ENCODE results near the gene FILIP1L. TPM values are rescaled to one million over a fixed set of nuclear protein-coding genes. Genes with fewer than 3 reads are reported as not detected.

The FILIP1L gene
- total RNA-seq, 1 donor from 2014 or later, result 0.15 TPM

- H3K27me3 Mint-ChIP-seq (ENCODE audit: insufficient read depth, low read depth), result no peaks in the 10 kb centered on the region
- H2AFZ ChIP-seq (replicated peaks), result no peak overlapping the region
- no peaks in the 10 kb centered on the region for H4K20me1 ChIP-seq (ENCODE audit: low read depth)
- no peak for TF ChIP-seq EZH2phosphoT487 (IDR thresholded peaks at IDR 0.05)
- TF ChIP-seq EZH2 (IDR thresholded peaks at IDR 0.05), result no peak
- TF ChIP-seq CTCF (IDR thresholded peaks at IDR 0.05), result no peak
- no peaks in the 10 kb centered on the region for H3K9me3 ChIP-seq (ENCODE audit: low read depth)
- no peaks in the 10 kb centered on the region for H3K79me2 ChIP-seq (ENCODE audit: low read depth)
- no peak overlapping the region for H3K4me3 ChIP-seq
- no peaks in the 10 kb centered on the region for H3K27me3 ChIP-seq
- no peak overlapping the region for H3K27ac ChIP-seq
- no peaks in the 10 kb centered on the region for H3K9me3 Mint-ChIP-seq
- H3K36me3 Mint-ChIP-seq, result no peaks in the 10 kb centered on the region
- DNase-seq (ENCODE audit: low spot score), result no peak
- peaks cover 20% of the 10 kb centered on the region for H3K4me1 Mint-ChIP-seq
- peaks cover 11% of the 10 kb centered on the region for H3K4me1 ChIP-seq
- no peaks in the 10 kb centered on the region for H3K36me3 ChIP-seq
- no peak overlapping the region for H3K4me3 Mint-ChIP-seq
- peaks cover 5% of the 10 kb centered on the region for H3F3A ChIP-seq (ENCODE audit: low read depth)
- H3K4me2 ChIP-seq, result no peak overlapping the region
- H3K9ac ChIP-seq, result no peak overlapping the region
- H3K27ac Mint-ChIP-seq, result no peak overlapping the region
Observed at GRCh38 chr3:100069472-100069871, 44.8 kb downstream of the FILIP1L start.

GRCh38 chr3:100068826-100069225 is 45.5 kb downstream of the FILIP1L start:
- no peak for TF ChIP-seq EZH2phosphoT487 (IDR thresholded peaks at IDR 0.05)
- peak; percentile 82 for TF ChIP-seq CTCF (IDR thresholded peaks at IDR 0.05)
- peak; percentile 80 for DNase-seq (ENCODE audit: low spot score)
- H3K9me3 Mint-ChIP-seq, result no peaks in the 10 kb centered on the region

GRCh38 chr3:100067589-100067988 is 46.7 kb downstream of the FILIP1L start:
- H3K36me3 ChIP-seq, result no peaks in the 10 kb centered on the region
- no peak overlapping the region for H3K4me2 ChIP-seq
- no peaks in the 10 kb centered on the region for H3K79me2 ChIP-seq (ENCODE audit: low read depth)
- Mint-ChIP-seq H3K4me3 (no peak overlapping the region), H3K36me3 (no peaks in the 10 kb centered on the region), H3K9me3 (no peaks in the 10 kb centered on the region), H3K4me1 (peaks cover 5% of the 10 kb centered on the region), H3K27me3 (ENCODE audit: insufficient read depth, low read depth) (no peaks in the 10 kb centered on the region), H3K27ac (no peak overlapping the region)
- no peaks in the 10 kb centered on the region for H3K9me3 ChIP-seq (ENCODE audit: low read depth)
- H3K27me3 ChIP-seq, result no peaks in the 10 kb centered on the region
- H3K9ac ChIP-seq, result no peak overlapping the region
- H4K20me1 ChIP-seq (ENCODE audit: low read depth), result no peaks in the 10 kb centered on the region
- no peak overlapping the region for H3K4me3 ChIP-seq
- no peak overlapping the region for H3K27ac ChIP-seq
- no peak for DNase-seq (ENCODE audit: low spot score)
- H3K4me1 ChIP-seq, result no peaks in the 10 kb centered on the region
- TF ChIP-seq EZH2 (IDR thresholded peaks at IDR 0.05) (no peak), CTCF (IDR thresholded peaks at IDR 0.05) (no peak), EZH2phosphoT487 (IDR thresholded peaks at IDR 0.05) (no peak)
- H3F3A ChIP-seq (ENCODE audit: low read depth), result no peaks in the 10 kb centered on the region
- no peak overlapping the region for H2AFZ ChIP-seq (replicated peaks)

More at GRCh38 chr3:100068826-100069225, 45.5 kb downstream of the FILIP1L start:
- no peaks in the 10 kb centered on the region for H3K36me3 Mint-ChIP-seq
- H3K27ac Mint-ChIP-seq, result no peak overlapping the region
- Histone ChIP-seq H3K27me3 (no peaks in the 10 kb centered on the region), H3F3A (ENCODE audit: low read depth) (peaks cover 5% of the 10 kb centered on the region), H3K4me2 (no peak overlapping the region), H4K20me1 (ENCODE audit: low read depth) (no peaks in the 10 kb centered on the region), H3K9ac (no peak overlapping the region), H3K36me3 (no peaks in the 10 kb centered on the region), H3K9me3 (ENCODE audit: low read depth) (no peaks in the 10 kb centered on the region), H3K4me3 (no peak overlapping the region), H3K79me2 (ENCODE audit: low read depth) (no peaks in the 10 kb centered on the region), H3K4me1 (peaks cover 4% of the 10 kb centered on the region), H2AFZ (replicated peaks) (no peak overlapping the region), H3K27ac (no peak overlapping the region)
- H3K4me3 Mint-ChIP-seq, result no peak overlapping the region
- H3K27me3 Mint-ChIP-seq (ENCODE audit: insufficient read depth, low read depth), result no peaks in the 10 kb centered on the region
- peaks cover 15% of the 10 kb centered on the region for H3K4me1 Mint-ChIP-seq
